Thyroid gland (tissue), 4 donors: ENCODE data around the gene C3orf22. TPM values are rescaled to one million over a fixed set of nuclear protein-coding genes. Genes with fewer than 3 reads are reported as not detected.

Source experiments
- DNase-seq, 2 donors: peaks; one replicate each; pipeline ENCODE4 v3.0.0-alpha.2; 2019
- H3K27ac ChIP-seq, 3 donors: fragments of 200-600 bp; sonication (generic); 1 replicate in 2 of 3; 2 replicates in 1 of 3; pipeline ENCODE4 v1.5.1; 2016 to 2019; ENCODE audit warnings: mild to moderate bottlenecking in 1 of 3, moderate library complexity in 1 of 3
- H3K27me3 ChIP-seq: fragments of 200-600 bp; sonication (generic); one replicate; pipeline ENCODE4 v1.5.1; 2019
- H3K36me3 ChIP-seq, 2 donors: fragments of 200-600 bp; sonication (generic); one replicate each; pipeline ENCODE4 v1.5.1; 2016 to 2019
- H3K4me1 ChIP-seq, 2 donors: fragments of 200-600 bp; sonication (generic); one replicate each; pipeline ENCODE4 v1.5.1; 2017 to 2019
- H3K4me3 ChIP-seq, 3 donors: fragments of 200-600 bp; sonication (generic); replicated peaks in 1 of 3; 1 replicate in 2 of 3; 2 replicates in 1 of 3; pipeline ENCODE4 v1.5.1; 2016; ENCODE audit warnings: mild to moderate bottlenecking in 1 of 3
- H3K9me3 ChIP-seq: fragments of 200-600 bp; sonication (generic); one replicate; pipeline ENCODE4 v1.5.1; 2017
- CTCF ChIP-seq, 6 experiments: fragments of 200-600 bp in 3 of 6; fragments of 450-650 bp in 3 of 6; sonication (generic) in 3 of 6; IDR thresholded peaks; one replicate each; pipeline ENCODE4 v1.5.1; 2016 to 2019; ENCODE audit warnings: antibody characterized with exemption in 6 of 6, mild to moderate bottlenecking in 2 of 6, inconsistent platforms in 1 of 6, moderate library complexity in 1 of 6
- POLR2A ChIP-seq, 2 donors: fragments of 450-650 bp; IDR thresholded peaks; one replicate each; pipeline ENCODE4 v1.6.1; 2017; ENCODE audit warnings: antibody characterized with exemption in 2 of 2, mild to moderate bottlenecking in 2 of 2, moderate library complexity in 1 of 2
- WGBS, 2 donors: methylation state at CpG; one replicate each; pipeline ENCODE4 v1.1.5; 2017; 5-methylcytosine and 5-hydroxymethylcytosine counted together
- intact Hi-C: fragments of 100-400 bp; cut with DNase I; formaldehyde crosslinking; loops from one replicate; pipeline ENCODE4 v1.15.1; 2023
- total RNA-seq, 4 donors: library from RNA; depleted of rRNA; stranded (reverse); fragments of >200 nt; gene quantifications; one replicate each; pipeline ENCODE4 v1.2.3, GENCODE V29; 2016

Gene C3orf22
- total RNA-seq, 4 donors from 2014 or later: not detected

- H3K4me1 ChIP-seq: peaks cover 0 to 8% of the 10 kb centered on the region in 2 donors
- intact Hi-C loops: loop anchor here (5.0 kb wide), 1 partner anchor 930 kb away; no protein-coding TSS in a partner anchor
- H3K4me3 ChIP-seq: no peak overlapping the region
- no peak for DNase-seq
- 70 to 90% methylated on average over 3 to 6 of the region's 6 CpGs for WGBS, 2 donors
- no peaks in the 10 kb centered on the region for H3K36me3 ChIP-seq
- H3K27ac ChIP-seq: no peak overlapping the region
- no peaks in the 10 kb centered on the region for H3K9me3 ChIP-seq
- no peaks in the 10 kb centered on the region for H3K27me3 ChIP-seq
- TF ChIP-seq POLR2A (IDR thresholded peaks at IDR 0.05) (no peak), CTCF (IDR thresholded peaks at IDR 0.05) (no peak)
Measured at GRCh38 chr3:126527455-126528211, 31.1 kb downstream of the C3orf22 start.

GRCh38 chr3:126527006-126527405 lies 31.7 kb downstream of the C3orf22 start:
- no peak for DNase-seq
- intact Hi-C loops: loop anchor here (5.0 kb wide), 1 partner anchor 930 kb away; no protein-coding TSS in a partner anchor
- TF ChIP-seq POLR2A (IDR thresholded peaks at IDR 0.05) (no peak), CTCF (IDR thresholded peaks at IDR 0.05) (no peak)
- H3K4me3 ChIP-seq: no peak overlapping the region
- H3K27me3 ChIP-seq: no peaks in the 10 kb centered on the region
- no peak overlapping the region for H3K27ac ChIP-seq
- H3K36me3 ChIP-seq: no peaks in the 10 kb centered on the region
- WGBS, 2 donors: 88 to 90% methylated on average over 4 to 5 of the region's 7 CpGs
- peaks cover 0 to 8% of the 10 kb centered on the region in 2 donors for H3K4me1 ChIP-seq
- no peaks in the 10 kb centered on the region for H3K9me3 ChIP-seq

GRCh38 chr3:126526668-126527005 lies 32.1 kb downstream of the C3orf22 start:
- no peak for DNase-seq
- TF ChIP-seq CTCF (IDR thresholded peaks at IDR 0.05) (no peak), POLR2A (IDR thresholded peaks at IDR 0.05) (no peak)
- Histone ChIP-seq H3K36me3 (no peaks in the 10 kb centered on the region), H3K9me3 (no peaks in the 10 kb centered on the region), H3K4me3 (no peak overlapping the region), H3K27me3 (no peaks in the 10 kb centered on the region), H3K27ac (no peak overlapping the region), H3K4me1 (peaks cover 0 to 8% of the 10 kb centered on the region in 2 donors)
- WGBS, 2 donors: 83 to 90% methylated on average over 4 to 7 of the region's 7 CpGs
- intact Hi-C loops: loop anchor here (5.0 kb wide), 1 partner anchor 931 kb away; no protein-coding TSS in a partner anchor

GRCh38 chr3:126525853-126526667 lies 32.7 kb downstream of the C3orf22 start:
- WGBS, 2 donors: 92 to 96% methylated on average over 6 to 7 of the region's 8 CpGs
- no peaks in the 10 kb centered on the region for H3K36me3 ChIP-seq
- H3K4me1 ChIP-seq: peaks cover 0 to 8% of the 10 kb centered on the region in 2 donors
- no peaks in the 10 kb centered on the region for H3K9me3 ChIP-seq
- no peak overlapping the region for H3K27ac ChIP-seq
- TF ChIP-seq POLR2A (IDR thresholded peaks at IDR 0.05): no peak
- TF ChIP-seq CTCF (IDR thresholded peaks at IDR 0.05): no peak
- DNase-seq: no peak
- no peaks in the 10 kb centered on the region for H3K27me3 ChIP-seq
- no peak overlapping the region for H3K4me3 ChIP-seq
- intact Hi-C loops: loop anchor here (5.0 kb wide), 1 partner anchor 931 kb away; no protein-coding TSS in a partner anchor
